ENCODE measurements around the gene IQCM. TPM values are rescaled to one million over a fixed set of nuclear protein-coding genes. Genes with fewer than 3 reads are reported as not detected.

The IQCM gene
- total and polyA plus RNA-seq, 10 donors: not detected

GRCh38 chr4:149521611-149522425, 293.8 kb downstream of the IQCM start:
- H3K4me1 ChIP-seq: no peaks in the 10 kb centered on the region
- 47 to 88% (median 80%) methylated on average over 3 of the region's 3 CpGs for WGBS, 5 donors
- H3K27me3 ChIP-seq (replicated peaks in 1 of 7): no peaks in the 10 kb centered on the region
- DNase-seq: no peak
- H3K36me3 ChIP-seq: no peaks in the 10 kb centered on the region
- intact Hi-C loops (cut with DNase I; ENCODE audit: low total_unique reads): no loop called here
- H3K9me3 ChIP-seq: peaks cover 0 to 5% (median 0%) of the 10 kb centered on the region in 8 donors
- TF ChIP-seq POLR2AphosphoS5 (IDR thresholded peaks at IDR 0.05) (no peak), POLR2A (IDR thresholded peaks at IDR 0.05) (no peak), CTCF (IDR thresholded peaks at IDR 0.05 in 8 of 11, conservative IDR thresholded peaks at IDR 0.05 in 3 of 11) (no peak)
- no peak overlapping the region for H3K4me3 ChIP-seq
- no peak overlapping the region for H3K27ac ChIP-seq

GRCh38 chr4:149518471-149518870, 297.2 kb downstream of the IQCM start:
- TF ChIP-seq POLR2A (IDR thresholded peaks at IDR 0.05): no peak
- no peak for TF ChIP-seq POLR2AphosphoS5 (IDR thresholded peaks at IDR 0.05)
- no peak for TF ChIP-seq CTCF (IDR thresholded peaks at IDR 0.05 in 8 of 11, conservative IDR thresholded peaks at IDR 0.05 in 3 of 11)
- Histone ChIP-seq H3K9me3 (peaks cover 0 to 6% (median 0%) of the 10 kb centered on the region in 8 donors), H3K27ac (no peak overlapping the region), H3K4me1 (no peaks in the 10 kb centered on the region), H3K27me3 (replicated peaks in 1 of 7) (no peaks in the 10 kb centered on the region), H3K4me3 (no peak overlapping the region), H3K36me3 (no peaks in the 10 kb centered on the region)
- DNase-seq: no peak
- intact Hi-C loops (cut with DNase I; ENCODE audit: low total_unique reads): no loop called here

- H3K4me1 ChIP-seq: no peaks in the 10 kb centered on the region
- no peak overlapping the region for H3K4me3 ChIP-seq
- peaks cover 0 to 19% (median 9%) of the 10 kb centered on the region in 8 donors for H3K9me3 ChIP-seq
- intact Hi-C loops (cut with DNase I; ENCODE audit: low total_unique reads): no loop called here
- no peaks in the 10 kb centered on the region for H3K27me3 ChIP-seq (replicated peaks in 1 of 7)
- H3K27ac ChIP-seq: no peak overlapping the region
- H3K36me3 ChIP-seq: no peaks in the 10 kb centered on the region
- DNase-seq: no peak
- TF ChIP-seq CTCF (IDR thresholded peaks at IDR 0.05 in 8 of 11, conservative IDR thresholded peaks at IDR 0.05 in 3 of 11): no peak
These were observed 302.6 kb downstream of the IQCM start for GRCh38 chr4:149513081-149513480.

- WGBS, 5 donors: 54 to 77% (median 61%) methylated on average over 1 of the region's 1 CpG
These were observed 303.1 kb downstream of the IQCM start for GRCh38 chr4:149512501-149512900.

More at GRCh38 chr4:149512501-149512900, 303.1 kb downstream of the IQCM start:
- no peaks in the 10 kb centered on the region for H3K4me1 ChIP-seq
- no peak for DNase-seq
- intact Hi-C loops (cut with DNase I; ENCODE audit: low total_unique reads): no loop called here
- no peak overlapping the region for H3K4me3 ChIP-seq
- H3K9me3 ChIP-seq: peaks cover 0 to 25% (median 12%) of the 10 kb centered on the region in 8 donors
- TF ChIP-seq POLR2AphosphoS5 (IDR thresholded peaks at IDR 0.05) (no peak), CTCF (IDR thresholded peaks at IDR 0.05 in 8 of 11, conservative IDR thresholded peaks at IDR 0.05 in 3 of 11) (no peak)
- H3K27ac ChIP-seq: no peak overlapping the region
- H3K36me3 ChIP-seq: no peaks in the 10 kb centered on the region
- H3K27me3 ChIP-seq (replicated peaks in 1 of 7): no peaks in the 10 kb centered on the region

Data from spleen (tissue), 11 donors.